Measurements from ENCODE around the gene CLEC1A. TPM values are rescaled to one million over a fixed set of nuclear protein-coding genes. Genes with fewer than 3 reads are reported as not detected.

CLEC1A gene
- total RNA-seq, 4 donors from 2014 or later, result 2.1 TPM; not detected in 3

DNA sequence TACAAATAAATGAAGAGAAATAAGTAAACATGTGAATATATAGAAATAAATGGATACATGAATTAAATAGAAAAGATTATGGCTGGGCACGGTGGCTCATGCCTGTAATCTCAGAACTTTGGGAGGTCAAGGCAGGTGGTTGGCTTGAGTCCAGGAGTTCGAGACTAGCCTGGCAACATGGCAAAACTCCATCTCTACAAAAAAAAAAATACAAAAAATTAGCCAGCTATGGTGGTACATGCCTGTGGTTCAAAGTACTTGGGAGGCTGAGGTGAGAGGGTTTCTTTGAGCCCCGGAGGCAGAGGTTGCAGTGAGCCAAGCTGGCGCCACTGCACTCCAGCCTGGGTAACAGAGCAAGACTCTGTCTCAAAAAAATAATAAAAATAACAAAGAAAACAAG, 36.3 kb upstream of the CLEC1A start:
- no peak overlapping the region for H3K27ac ChIP-seq
- no peak for DNase-seq
- no peaks in the 10 kb centered on the region for H3K27me3 ChIP-seq
- H3K9me3 ChIP-seq, result no peaks in the 10 kb centered on the region
- TF ChIP-seq, protein P1, sequence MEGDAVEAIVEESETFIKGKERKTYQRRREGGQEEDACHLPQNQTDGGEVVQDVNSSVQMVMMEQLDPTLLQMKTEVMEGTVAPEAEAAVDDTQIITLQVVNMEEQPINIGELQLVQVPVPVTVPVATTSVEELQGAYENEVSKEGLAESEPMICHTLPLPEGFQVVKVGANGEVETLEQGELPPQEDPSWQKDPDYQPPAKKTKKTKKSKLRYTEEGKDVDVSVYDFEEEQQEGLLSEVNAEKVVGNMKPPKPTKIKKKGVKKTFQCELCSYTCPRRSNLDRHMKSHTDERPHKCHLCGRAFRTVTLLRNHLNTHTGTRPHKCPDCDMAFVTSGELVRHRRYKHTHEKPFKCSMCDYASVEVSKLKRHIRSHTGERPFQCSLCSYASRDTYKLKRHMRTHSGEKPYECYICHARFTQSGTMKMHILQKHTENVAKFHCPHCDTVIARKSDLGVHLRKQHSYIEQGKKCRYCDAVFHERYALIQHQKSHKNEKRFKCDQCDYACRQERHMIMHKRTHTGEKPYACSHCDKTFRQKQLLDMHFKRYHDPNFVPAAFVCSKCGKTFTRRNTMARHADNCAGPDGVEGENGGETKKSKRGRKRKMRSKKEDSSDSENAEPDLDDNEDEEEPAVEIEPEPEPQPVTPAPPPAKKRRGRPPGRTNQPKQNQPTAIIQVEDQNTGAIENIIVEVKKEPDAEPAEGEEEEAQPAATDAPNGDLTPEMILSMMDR (IDR thresholded peaks at IDR 0.05), result no peak
- no peaks in the 10 kb centered on the region for H3K4me1 ChIP-seq
- H3K36me3 ChIP-seq, result no peaks in the 10 kb centered on the region
- no peak overlapping the region for H3K4me3 ChIP-seq

DNA sequence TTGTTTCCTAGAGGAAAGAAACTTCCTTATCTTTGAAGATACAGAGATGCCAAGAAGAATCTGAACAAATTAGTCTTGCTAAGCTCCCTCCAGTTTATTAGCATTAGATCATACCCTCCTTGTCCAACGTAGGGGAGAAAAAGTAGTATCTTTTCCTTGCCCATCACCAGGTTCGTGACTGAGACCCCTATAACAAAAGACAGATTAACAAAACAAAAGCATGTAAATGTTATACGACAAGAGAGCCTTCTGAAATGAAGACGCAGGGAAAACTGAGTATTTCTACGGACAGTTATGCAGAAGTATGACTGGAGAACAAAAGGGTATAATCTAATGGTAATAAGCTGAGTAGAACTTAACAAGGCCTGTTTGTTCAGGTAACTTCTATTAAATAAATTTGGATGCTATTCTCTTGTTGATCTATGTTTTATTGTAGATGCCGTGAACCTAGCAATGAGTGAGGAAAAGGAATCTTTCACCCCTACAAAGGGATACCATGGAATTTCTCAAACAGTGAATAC, 34.1 kb upstream of the CLEC1A start:
- H3K4me1 ChIP-seq, result peaks cover 0 to 5% (median 0%) of the 10 kb centered on the region in 4 donors
- no peak for DNase-seq
- no peak for TF ChIP-seq POLR2A (IDR thresholded peaks at IDR 0.05)
- TF ChIP-seq, protein P1 (IDR thresholded peaks at IDR 0.05), result no peak
- H3K27ac ChIP-seq, result no peak overlapping the region
- H3K9me3 ChIP-seq, result no peaks in the 10 kb centered on the region
- no peaks in the 10 kb centered on the region for H3K27me3 ChIP-seq
- H3K4me3 ChIP-seq, result no peak overlapping the region
- no peaks in the 10 kb centered on the region for H3K36me3 ChIP-seq

DNA sequence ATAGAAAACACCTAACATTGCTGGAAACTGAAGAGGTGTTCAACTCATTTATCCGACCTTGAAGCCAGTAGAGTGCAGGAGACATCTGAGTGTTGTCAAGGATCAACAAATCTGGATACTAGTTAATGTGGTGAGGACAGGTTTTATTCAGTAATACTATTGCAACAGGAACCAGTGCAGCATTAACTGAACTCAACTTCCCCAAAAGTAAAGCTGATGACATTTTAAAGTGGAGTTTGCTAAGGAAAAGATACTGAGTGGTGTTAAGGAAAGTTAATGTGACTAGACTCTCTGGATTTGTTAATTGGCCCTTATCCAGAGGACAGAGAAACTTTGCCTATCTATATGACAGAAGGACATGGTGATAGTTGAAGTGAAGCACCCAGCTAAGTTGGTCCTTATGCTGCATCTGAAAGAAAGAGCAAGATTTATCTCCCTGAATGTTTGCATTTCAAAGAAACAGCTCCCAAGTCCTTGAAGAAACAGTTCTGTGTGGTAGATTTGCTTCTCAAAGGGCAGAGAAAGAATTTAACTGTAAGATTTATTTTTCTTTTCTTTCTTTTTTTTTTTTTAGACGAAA, 32.4 kb upstream of the CLEC1A start:
- Histone ChIP-seq H3K36me3 (no peaks in the 10 kb centered on the region), H3K4me3 (no peak overlapping the region), H3K4me1 (peaks cover 0 to 5% (median 0%) of the 10 kb centered on the region in 4 donors), H3K27me3 (no peaks in the 10 kb centered on the region), H3K27ac (no peak overlapping the region), H3K9me3 (no peaks in the 10 kb centered on the region)
- TF ChIP-seq, protein P1 (IDR thresholded peaks at IDR 0.05), result no peak
- TF ChIP-seq POLR2A (IDR thresholded peaks at IDR 0.05), result no peak
- DNase-seq, result no peak

DNA sequence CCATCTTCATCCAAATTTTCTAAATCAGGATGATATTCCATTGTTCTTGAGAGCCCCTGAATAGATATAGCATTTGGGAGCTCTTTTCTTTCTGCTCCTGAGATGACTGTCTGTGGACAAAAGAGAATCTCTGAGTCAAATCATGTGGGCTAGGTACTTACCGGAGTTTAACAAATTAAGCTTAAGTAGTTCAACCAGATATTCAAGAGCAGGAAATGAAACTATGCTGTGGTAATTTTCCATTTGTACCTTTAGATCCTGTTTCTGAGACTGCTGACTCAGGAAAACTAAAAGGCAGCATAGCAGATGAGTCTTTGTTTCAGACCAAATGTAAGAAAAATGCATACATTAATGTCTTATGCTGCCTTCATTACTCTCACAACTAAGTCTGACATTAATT, 31.3 kb upstream of the CLEC1A start, which contains the start of gene CLEC7A:
CLEC7A (minus strand) TSS at position 158 of the 400 bp plus-strand sequence; CDS start at position 41, 117 bp downstream.
- no peaks in the 10 kb centered on the region for H3K36me3 ChIP-seq
- peak within 1 kb of the TSS in 2 of 4 donors; percentile 5 to 34 for H3K4me3 ChIP-seq
- no peak for DNase-seq
- H3K27ac ChIP-seq, result peak within 1 kb of the TSS in 3 of 4 donors; percentile 35 to 62 (median 40)
- no peak for TF ChIP-seq POLR2A (IDR thresholded peaks at IDR 0.05)
- TF ChIP-seq, protein P1 (IDR thresholded peaks at IDR 0.05), result no peak
- no peaks in the 10 kb centered on the region for H3K9me3 ChIP-seq
- no peaks in the 10 kb centered on the region for H3K27me3 ChIP-seq
- H3K4me1 ChIP-seq, result peaks cover 0 to 5% (median 0%) of the 10 kb centered on the region in 4 donors

DNA sequence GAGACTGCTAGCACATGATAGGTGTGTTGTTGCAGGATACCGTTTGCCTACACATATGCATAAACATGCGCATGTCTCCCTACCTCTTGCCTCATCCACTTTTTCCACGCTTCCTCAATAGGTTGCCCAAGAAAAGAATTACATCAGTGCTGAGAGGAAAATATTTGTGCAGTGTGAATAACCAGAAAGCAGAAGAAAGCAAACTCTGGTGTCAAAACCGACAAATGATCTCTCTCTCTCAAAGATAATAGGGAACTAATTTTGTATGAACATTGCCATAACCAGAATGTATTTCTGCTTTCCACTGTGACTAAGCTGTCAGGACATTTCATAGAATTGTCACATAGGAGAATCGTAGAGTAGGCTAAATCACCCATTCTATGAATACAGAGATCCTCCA, 29.9 kb upstream of the CLEC1A start:
- H3K4me3 ChIP-seq, result peak overlapping the region in 1 of 4 donors; percentile 11
- no peak for TF ChIP-seq POLR2A (IDR thresholded peaks at IDR 0.05)
- H3K27me3 ChIP-seq, result no peaks in the 10 kb centered on the region
- peaks cover 0 to 5% (median 0%) of the 10 kb centered on the region in 4 donors for H3K4me1 ChIP-seq
- no peak for DNase-seq
- peak overlapping the region in 1 of 4 donors; percentile 35 for H3K27ac ChIP-seq
- no peaks in the 10 kb centered on the region for H3K36me3 ChIP-seq
- no peaks in the 10 kb centered on the region for H3K9me3 ChIP-seq

DNA sequence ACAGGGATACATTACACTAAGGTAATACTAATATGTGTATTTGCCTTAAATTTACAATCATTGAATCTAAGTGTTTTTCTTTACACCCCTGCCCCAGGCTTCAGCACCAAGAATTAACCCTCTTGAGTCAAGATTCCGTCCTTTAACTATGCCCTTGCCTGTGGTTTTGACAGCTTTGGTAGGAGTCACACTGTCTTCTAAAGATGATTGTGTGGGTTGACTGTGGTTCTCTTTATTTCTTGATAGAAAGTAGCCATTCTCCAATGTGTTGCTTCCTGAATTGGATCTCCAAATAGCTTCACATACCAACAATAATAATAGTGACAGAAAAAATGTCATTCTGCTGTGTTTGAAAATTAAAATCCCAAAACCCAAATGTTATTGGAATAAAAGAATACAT, 27.6 kb upstream of the CLEC1A start:
- DNase-seq, result no peak
- TF ChIP-seq, protein P1 (IDR thresholded peaks at IDR 0.05), result no peak
- no peak for TF ChIP-seq POLR2A (IDR thresholded peaks at IDR 0.05)
- no peak overlapping the region for H3K4me3 ChIP-seq
- no peaks in the 10 kb centered on the region for H3K27me3 ChIP-seq
- no peak overlapping the region for H3K27ac ChIP-seq
- H3K4me1 ChIP-seq, result peaks cover 0 to 5% (median 0%) of the 10 kb centered on the region in 4 donors
- no peaks in the 10 kb centered on the region for H3K36me3 ChIP-seq
- no peaks in the 10 kb centered on the region for H3K9me3 ChIP-seq
